H1 (cell line): ENCODE measurements around the gene CPNE4. TPM values are rescaled to one million over a fixed set of nuclear protein-coding genes. Genes with fewer than 3 reads are reported as not detected.

Experiments used
- MAFK ChIP-seq: IDR thresholded peaks from 2 replicates; pipeline ENCODE4 v1.6.1; 2012; ENCODE audit warnings: low read depth, mild to moderate bottlenecking, improper control_type of control experiment, low read length
- polyA plus RNA-seq, 7 experiments: library from polyadenylated mRNA; depleted of rRNA in 3 of 7; stranded (reverse) in 5 of 7; unstranded in 2 of 7; fragments of >200 nt in 5 of 7; fragments of 200-250 nt in 2 of 7; gene quantifications; 1 replicate in 5 of 7; 2 replicates in 1 of 7; 4 replicates in 1 of 7; pipeline versions ENCODE4 v1.2.1 to v1.2.3, GENCODE V29; 2011 to 2013; ENCODE audit warnings: missing spikeins in 2 of 7, mixed read lengths in 2 of 7
- total RNA-seq: library from RNA; stranded (reverse); fragmentation: NEBNext Ultra II Directional; extraction: Animal tissue kit (Norgen Biotek cat#: 25700); gene quantifications from 2 replicates; pipeline ENCODE4 v1.2.1, GENCODE V29; 2021

CPNE4 gene
- total and polyA plus RNA-seq, 2 of the 8 experiments (the other 6 are each of a cell fraction or from before 2014, with no cell fraction given): 0.82 to 3.8 TPM

DNA sequence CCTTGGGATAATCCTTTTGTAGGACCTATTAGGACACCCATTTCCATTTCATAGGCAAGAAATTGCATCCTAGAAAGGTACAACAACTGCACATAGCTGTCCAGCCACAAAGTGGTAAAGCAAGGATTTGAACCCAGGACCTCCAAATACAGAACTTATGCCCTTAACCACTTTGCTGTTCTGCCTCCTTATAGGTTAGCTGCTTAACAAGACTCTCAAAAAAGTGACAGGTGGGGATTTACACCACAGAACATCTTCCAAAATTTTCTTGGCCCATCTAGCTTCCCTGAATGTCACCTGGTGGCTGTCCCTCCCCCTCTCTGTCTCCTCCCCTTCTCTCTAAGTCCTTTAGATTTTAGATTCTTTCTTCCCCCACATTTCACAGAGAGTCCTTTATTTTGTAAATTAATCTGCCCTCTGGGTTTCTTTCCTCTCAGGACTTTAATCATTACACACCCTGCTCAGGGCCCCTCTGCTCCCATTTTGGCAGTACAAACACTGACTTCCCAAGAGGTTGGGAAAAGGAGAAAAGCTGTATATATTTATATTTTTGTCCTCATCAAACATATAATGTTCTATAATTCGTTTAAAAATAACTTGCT lies 120.6 kb downstream of the CPNE4 start (continued):
- no peak for TF ChIP-seq MAFK
